Breast epithelium (tissue), 3 donors: ENCODE results near the gene DUSP22.

Experiments used
- POLR2AphosphoS5 ChIP-seq, 3 donors: sonication (generic); formaldehyde crosslinking; IDR thresholded peaks; one replicate each; pipeline ENCODE4 v1.6.1; 2017; ENCODE audit warnings: antibody characterized with exemption in 3 of 3
- TF ChIP-seq, protein P1 (sequence below), 3 donors: fragments of 450-650 bp; IDR thresholded peaks; one replicate each; pipeline ENCODE4 v1.5.1; 2016 to 2017; ENCODE audit warnings: antibody characterized with exemption in 3 of 3, mild to moderate bottlenecking in 3 of 3, moderate library complexity in 3 of 3

DNA sequence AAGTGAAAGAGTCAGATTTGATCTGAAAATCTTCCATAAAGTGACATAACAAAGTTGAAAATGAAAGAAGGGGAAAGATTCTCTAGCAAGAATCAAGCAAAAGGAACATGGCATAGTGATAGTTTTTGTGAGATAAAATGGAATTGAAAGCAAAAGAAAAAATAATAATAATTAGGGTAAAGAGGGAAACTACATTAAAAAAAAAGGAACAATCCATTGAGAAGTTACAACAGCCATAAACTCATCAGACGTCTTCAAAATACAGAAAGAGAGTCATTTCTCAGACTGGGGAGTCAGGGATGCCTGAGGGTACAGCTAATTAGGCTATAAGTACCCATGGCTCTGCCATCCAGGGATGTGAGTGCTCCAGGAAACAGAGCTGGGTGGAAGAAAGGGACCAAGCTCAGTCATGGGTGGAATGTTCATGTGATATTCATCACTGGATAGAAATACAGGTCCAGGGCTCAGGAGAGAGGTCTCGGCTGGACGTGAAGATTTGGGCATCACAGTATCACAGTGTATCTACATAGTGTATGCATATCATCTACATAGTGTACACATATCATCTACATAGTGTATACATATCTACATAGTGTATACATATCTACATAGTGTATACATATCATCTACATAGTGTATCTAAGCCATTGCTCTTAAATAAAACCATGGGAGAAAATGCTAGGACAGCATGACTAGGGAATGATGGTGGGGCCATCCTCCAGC lies 29.4 kb downstream of the DUSP22 start:
- TF ChIP-seq POLR2AphosphoS5 (IDR thresholded peaks at IDR 0.05): no peak
- TF ChIP-seq, protein P1, sequence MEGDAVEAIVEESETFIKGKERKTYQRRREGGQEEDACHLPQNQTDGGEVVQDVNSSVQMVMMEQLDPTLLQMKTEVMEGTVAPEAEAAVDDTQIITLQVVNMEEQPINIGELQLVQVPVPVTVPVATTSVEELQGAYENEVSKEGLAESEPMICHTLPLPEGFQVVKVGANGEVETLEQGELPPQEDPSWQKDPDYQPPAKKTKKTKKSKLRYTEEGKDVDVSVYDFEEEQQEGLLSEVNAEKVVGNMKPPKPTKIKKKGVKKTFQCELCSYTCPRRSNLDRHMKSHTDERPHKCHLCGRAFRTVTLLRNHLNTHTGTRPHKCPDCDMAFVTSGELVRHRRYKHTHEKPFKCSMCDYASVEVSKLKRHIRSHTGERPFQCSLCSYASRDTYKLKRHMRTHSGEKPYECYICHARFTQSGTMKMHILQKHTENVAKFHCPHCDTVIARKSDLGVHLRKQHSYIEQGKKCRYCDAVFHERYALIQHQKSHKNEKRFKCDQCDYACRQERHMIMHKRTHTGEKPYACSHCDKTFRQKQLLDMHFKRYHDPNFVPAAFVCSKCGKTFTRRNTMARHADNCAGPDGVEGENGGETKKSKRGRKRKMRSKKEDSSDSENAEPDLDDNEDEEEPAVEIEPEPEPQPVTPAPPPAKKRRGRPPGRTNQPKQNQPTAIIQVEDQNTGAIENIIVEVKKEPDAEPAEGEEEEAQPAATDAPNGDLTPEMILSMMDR (IDR thresholded peaks at IDR 0.05): no peak
